ENCODE measurements around the gene CCDC69.

DNA sequence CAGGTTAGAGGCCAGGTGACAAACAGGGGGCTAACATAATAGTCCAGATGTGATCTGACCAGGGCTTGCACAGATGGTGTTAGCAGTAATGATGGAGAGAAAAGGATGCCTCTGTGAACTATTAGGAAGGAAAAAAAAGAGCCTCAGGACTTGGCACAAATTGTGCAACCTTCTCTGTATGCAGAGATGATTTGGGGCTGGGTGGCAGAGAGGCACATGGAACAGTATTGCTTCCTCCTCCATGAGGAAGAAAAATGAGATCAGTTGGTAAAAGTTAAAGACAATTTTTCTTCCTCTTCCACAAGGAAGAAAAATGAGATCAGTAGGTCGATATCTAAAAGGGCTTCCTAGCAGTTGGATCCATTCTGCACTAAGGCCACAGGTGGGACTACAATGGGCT lies 52.4 kb downstream of the CCDC69 start:
- TF ChIP-seq POLR2A (IDR thresholded peaks at IDR 0.05) (no peak), EP300 (IDR thresholded peaks at IDR 0.05) (no peak)
- TF ChIP-seq, protein P1, sequence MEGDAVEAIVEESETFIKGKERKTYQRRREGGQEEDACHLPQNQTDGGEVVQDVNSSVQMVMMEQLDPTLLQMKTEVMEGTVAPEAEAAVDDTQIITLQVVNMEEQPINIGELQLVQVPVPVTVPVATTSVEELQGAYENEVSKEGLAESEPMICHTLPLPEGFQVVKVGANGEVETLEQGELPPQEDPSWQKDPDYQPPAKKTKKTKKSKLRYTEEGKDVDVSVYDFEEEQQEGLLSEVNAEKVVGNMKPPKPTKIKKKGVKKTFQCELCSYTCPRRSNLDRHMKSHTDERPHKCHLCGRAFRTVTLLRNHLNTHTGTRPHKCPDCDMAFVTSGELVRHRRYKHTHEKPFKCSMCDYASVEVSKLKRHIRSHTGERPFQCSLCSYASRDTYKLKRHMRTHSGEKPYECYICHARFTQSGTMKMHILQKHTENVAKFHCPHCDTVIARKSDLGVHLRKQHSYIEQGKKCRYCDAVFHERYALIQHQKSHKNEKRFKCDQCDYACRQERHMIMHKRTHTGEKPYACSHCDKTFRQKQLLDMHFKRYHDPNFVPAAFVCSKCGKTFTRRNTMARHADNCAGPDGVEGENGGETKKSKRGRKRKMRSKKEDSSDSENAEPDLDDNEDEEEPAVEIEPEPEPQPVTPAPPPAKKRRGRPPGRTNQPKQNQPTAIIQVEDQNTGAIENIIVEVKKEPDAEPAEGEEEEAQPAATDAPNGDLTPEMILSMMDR (IDR thresholded peaks at IDR 0.05) = no peak
